WTC11 (cell line): Measurements from ENCODE around the gene GABPB1.

ENCODE experiments used
- CTCF ChIP-seq: fragments of 200-600 bp; IDR thresholded peaks from 2 replicates; pipeline ENCODE4 v1.8.0; 2022; ENCODE audit warnings: antibody characterized with exemption
- E2F4 ChIP-seq: sonication (generic); formaldehyde crosslinking; IDR thresholded peaks from 2 replicates; pipeline ENCODE4 v1.8.1; 2022; ENCODE audit warnings: low read depth, mild to moderate bottlenecking, moderate library complexity, missing genetic modification reagents, borderline replicate concordance
- FOXJ3 ChIP-seq: sonication (generic); formaldehyde crosslinking; IDR thresholded peaks from 2 replicates; pipeline ENCODE4 v1.9.0; 2021; ENCODE audit warnings: missing genetic modification reagents, mild to moderate bottlenecking, borderline replicate concordance
- KAT7 ChIP-seq: sonication (generic); formaldehyde crosslinking; IDR thresholded peaks from 2 replicates; pipeline ENCODE4 v1.8.1; 2023; ENCODE audit warnings: missing genetic modification reagents, mild to moderate bottlenecking, borderline replicate concordance
- RELA ChIP-seq: sonication (generic); formaldehyde crosslinking; IDR thresholded peaks from 2 replicates; pipeline ENCODE4 v1.8.1; 2022; ENCODE audit warnings: missing genetic modification reagents, mild to moderate bottlenecking, borderline replicate concordance
- SMAD4 ChIP-seq: sonication (generic); formaldehyde crosslinking; IDR thresholded peaks from 2 replicates; pipeline ENCODE4 v1.8.0; 2022; ENCODE audit warnings: mild to moderate bottlenecking, missing genetic modification reagents
- TCF7 ChIP-seq: sonication (generic); formaldehyde crosslinking; IDR thresholded peaks from 2 replicates; pipeline ENCODE4 v1.8.0; 2022; ENCODE audit warnings: mild to moderate bottlenecking, low read depth, missing genetic modification reagents, moderate library complexity
- TEAD4 ChIP-seq: sonication (generic); formaldehyde crosslinking; IDR thresholded peaks from 2 replicates; pipeline ENCODE4 v1.8.0; 2022; ENCODE audit warnings: mild to moderate bottlenecking, missing genetic modification reagents
- TF ChIP-seq, protein P1 (sequence below): sonication (generic); formaldehyde crosslinking; IDR thresholded peaks from 2 replicates; pipeline ENCODE4 v1.8.0; 2023; ENCODE audit warnings: missing genetic modification reagents, mild to moderate bottlenecking, borderline replicate concordance
- TF ChIP-seq, protein P2 (sequence below): sonication (generic); formaldehyde crosslinking; IDR thresholded peaks from 2 replicates; pipeline ENCODE4 v1.8.0; 2022; ENCODE audit warnings: mild to moderate bottlenecking, missing genetic modification reagents
- TF ChIP-seq, protein P3 (sequence below): fragments of 250-450 bp; sonication (Bioruptor Pico); IDR thresholded peaks from 2 replicates; pipeline ENCODE4 v2.1.2; 2022; ENCODE audit warnings: mild to moderate bottlenecking, moderate library complexity

- TF ChIP-seq CTCF, result no peak
- TF ChIP-seq, protein P1, sequence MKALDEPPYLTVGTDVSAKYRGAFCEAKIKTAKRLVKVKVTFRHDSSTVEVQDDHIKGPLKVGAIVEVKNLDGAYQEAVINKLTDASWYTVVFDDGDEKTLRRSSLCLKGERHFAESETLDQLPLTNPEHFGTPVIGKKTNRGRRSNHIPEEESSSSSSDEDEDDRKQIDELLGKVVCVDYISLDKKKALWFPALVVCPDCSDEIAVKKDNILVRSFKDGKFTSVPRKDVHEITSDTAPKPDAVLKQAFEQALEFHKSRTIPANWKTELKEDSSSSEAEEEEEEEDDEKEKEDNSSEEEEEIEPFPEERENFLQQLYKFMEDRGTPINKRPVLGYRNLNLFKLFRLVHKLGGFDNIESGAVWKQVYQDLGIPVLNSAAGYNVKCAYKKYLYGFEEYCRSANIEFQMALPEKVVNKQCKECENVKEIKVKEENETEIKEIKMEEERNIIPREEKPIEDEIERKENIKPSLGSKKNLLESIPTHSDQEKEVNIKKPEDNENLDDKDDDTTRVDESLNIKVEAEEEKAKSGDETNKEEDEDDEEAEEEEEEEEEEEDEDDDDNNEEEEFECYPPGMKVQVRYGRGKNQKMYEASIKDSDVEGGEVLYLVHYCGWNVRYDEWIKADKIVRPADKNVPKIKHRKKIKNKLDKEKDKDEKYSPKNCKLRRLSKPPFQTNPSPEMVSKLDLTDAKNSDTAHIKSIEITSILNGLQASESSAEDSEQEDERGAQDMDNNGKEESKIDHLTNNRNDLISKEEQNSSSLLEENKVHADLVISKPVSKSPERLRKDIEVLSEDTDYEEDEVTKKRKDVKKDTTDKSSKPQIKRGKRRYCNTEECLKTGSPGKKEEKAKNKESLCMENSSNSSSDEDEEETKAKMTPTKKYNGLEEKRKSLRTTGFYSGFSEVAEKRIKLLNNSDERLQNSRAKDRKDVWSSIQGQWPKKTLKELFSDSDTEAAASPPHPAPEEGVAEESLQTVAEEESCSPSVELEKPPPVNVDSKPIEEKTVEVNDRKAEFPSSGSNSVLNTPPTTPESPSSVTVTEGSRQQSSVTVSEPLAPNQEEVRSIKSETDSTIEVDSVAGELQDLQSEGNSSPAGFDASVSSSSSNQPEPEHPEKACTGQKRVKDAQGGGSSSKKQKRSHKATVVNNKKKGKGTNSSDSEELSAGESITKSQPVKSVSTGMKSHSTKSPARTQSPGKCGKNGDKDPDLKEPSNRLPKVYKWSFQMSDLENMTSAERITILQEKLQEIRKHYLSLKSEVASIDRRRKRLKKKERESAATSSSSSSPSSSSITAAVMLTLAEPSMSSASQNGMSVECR (CRISPR knock-in tag), result no peak
- TF ChIP-seq KAT7 (CRISPR knock-in tag), result no peak
- TF ChIP-seq, protein P2, sequence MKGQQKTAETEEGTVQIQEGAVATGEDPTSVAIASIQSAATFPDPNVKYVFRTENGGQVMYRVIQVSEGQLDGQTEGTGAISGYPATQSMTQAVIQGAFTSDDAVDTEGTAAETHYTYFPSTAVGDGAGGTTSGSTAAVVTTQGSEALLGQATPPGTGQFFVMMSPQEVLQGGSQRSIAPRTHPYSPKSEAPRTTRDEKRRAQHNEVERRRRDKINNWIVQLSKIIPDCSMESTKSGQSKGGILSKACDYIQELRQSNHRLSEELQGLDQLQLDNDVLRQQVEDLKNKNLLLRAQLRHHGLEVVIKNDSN, result no peak
- TF ChIP-seq, protein P3, sequence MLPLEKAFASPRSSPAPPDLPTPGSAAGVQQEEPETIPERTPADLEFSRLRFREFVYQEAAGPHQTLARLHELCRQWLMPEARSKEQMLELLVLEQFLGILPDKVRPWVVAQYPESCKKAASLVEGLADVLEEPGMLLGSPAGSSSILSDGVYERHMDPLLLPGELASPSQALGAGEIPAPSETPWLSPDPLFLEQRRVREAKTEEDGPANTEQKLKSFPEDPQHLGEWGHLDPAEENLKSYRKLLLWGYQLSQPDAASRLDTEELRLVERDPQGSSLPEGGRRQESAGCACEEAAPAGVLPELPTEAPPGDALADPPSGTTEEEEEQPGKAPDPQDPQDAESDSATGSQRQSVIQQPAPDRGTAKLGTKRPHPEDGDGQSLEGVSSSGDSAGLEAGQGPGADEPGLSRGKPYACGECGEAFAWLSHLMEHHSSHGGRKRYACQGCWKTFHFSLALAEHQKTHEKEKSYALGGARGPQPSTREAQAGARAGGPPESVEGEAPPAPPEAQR (CRISPR knock-in tag), result no peak
- TF ChIP-seq TCF7, result no peak
- no peak for TF ChIP-seq RELA (CRISPR knock-in tag)
- TF ChIP-seq FOXJ3, result no peak
- no peak for TF ChIP-seq SMAD4 (CRISPR knock-in tag)
- TF ChIP-seq E2F4 (CRISPR knock-in tag), result no peak
- TF ChIP-seq TEAD4 (CRISPR knock-in tag), result no peak
Measured at GRCh38 chr15:50358845-50359244, 3.8 kb upstream of the GABPB1 start.
